ENCODE results near the gene CNTFR. TPM values are rescaled to one million over a fixed set of nuclear protein-coding genes. Genes with fewer than 3 reads are reported as not detected.

The CNTFR gene
- total RNA-seq, 6 experiments from 2014 or later, result 0.71 to 12.5 (median 3.4) TPM

- peak overlapping the region in 1 of 3 donors; percentile 70 for H3K27ac ChIP-seq
- H3K9me3 ChIP-seq, result no peaks in the 10 kb centered on the region
- no peak overlapping the region for H3K4me3 ChIP-seq
- WGBS (ENCODE audit: insufficient coverage, low coverage, low lambda C conversion rate, missing lambda C conversion rate), result 27% methylated on average over 11 of the region's 16 CpGs
- intact Hi-C loops (cut with DNase I), result loop anchor here in 1 of 2 donors (2.0 kb wide), 1 partner anchor 45 kb away; no protein-coding TSS in a partner anchor
- no peaks in the 10 kb centered on the region for H3K27me3 ChIP-seq
- H3K36me3 ChIP-seq, result no peaks in the 10 kb centered on the region
- ATAC-seq, result no peak
- no peak for TF ChIP-seq POLR2A (IDR thresholded peaks at IDR 0.05)
- TF ChIP-seq CTCF (IDR thresholded peaks at IDR 0.05), result no peak
- H3K4me1 ChIP-seq, result peaks cover 0 to 39% (median 13%) of the 10 kb centered on the region in 4 donors
- DNase-seq, result no peak
Observed at GRCh38 chr9:34591917-34592866, 2.7 kb upstream of the CNTFR start.

GRCh38 chr9:34591248-34591916, 1.9 kb upstream of the CNTFR start:
- intact Hi-C loops (cut with DNase I), result no loop called here
- Histone ChIP-seq H3K9me3 (no peaks in the 10 kb centered on the region), H3K27ac (peak overlapping the region in 1 of 3 donors; percentile 62), H3K4me3 (peak overlapping the region; percentile 8 to 46 (median 28)), H3K36me3 (no peaks in the 10 kb centered on the region), H3K4me1 (peaks cover 0 to 39% (median 13%) of the 10 kb centered on the region in 4 donors), H3K27me3 (no peaks in the 10 kb centered on the region)
- 7% methylated on average over 16 of the region's 60 CpGs for WGBS (ENCODE audit: insufficient coverage, low coverage, low lambda C conversion rate, missing lambda C conversion rate)
- ATAC-seq (peak; percentile 83 to 95 (median 86)), DNase-seq (peak; percentile 89 to 92 (median 92))
- TF ChIP-seq CTCF (IDR thresholded peaks at IDR 0.05) (peak; percentile 93 to 95 (median 94)), POLR2A (IDR thresholded peaks at IDR 0.05) (no peak)

- WGBS (ENCODE audit: insufficient coverage, low coverage, low lambda C conversion rate, missing lambda C conversion rate), result 10% methylated on average over 19 of the region's 40 CpGs
- intact Hi-C loops (cut with DNase I), result no loop called here
- H3K36me3 ChIP-seq, result no peaks in the 10 kb centered on the region
- no peaks in the 10 kb centered on the region for H3K9me3 ChIP-seq
- peak overlapping the region; percentile 8 to 52 (median 46) for H3K4me3 ChIP-seq
- peak; percentile 33 to 68 (median 50) for ATAC-seq
- H3K27me3 ChIP-seq, result no peaks in the 10 kb centered on the region
- peak overlapping the region in 1 of 3 donors; percentile 66 for H3K27ac ChIP-seq
- TF ChIP-seq POLR2A (IDR thresholded peaks at IDR 0.05) (peak; percentile 16), CTCF (IDR thresholded peaks at IDR 0.05) (no peak)
- DNase-seq, result peak; percentile 40 to 89 (median 72)
- peaks cover 0 to 39% (median 13%) of the 10 kb centered on the region in 4 donors for H3K4me1 ChIP-seq
Observed at GRCh38 chr9:34590381-34591247, 1.1 kb upstream of the CNTFR start.
